ENCODE measurements around the gene MAPK1. TPM values are rescaled to one million over a fixed set of nuclear protein-coding genes. Genes with fewer than 3 reads are reported as not detected.
"Not testable (repeated sequence)": the region's sequence is repeated elsewhere in the genome, so short reads cannot be mapped to it uniquely, and the experiment has no call there.

The MAPK1 gene
- total RNA-seq, 6 donors from 2014 or later, result 50.2 to 180 (median 65.9) TPM

GRCh38 chr22:21800552-21801303 lies 66.7 kb downstream of the MAPK1 start:
- no peak for ATAC-seq (ENCODE audit: low FRiP score in 2 of 2)
- Histone ChIP-seq H3K4me3 (no peak overlapping the region), H3K4me1 (peaks cover 0 to 4% (median 0%) of the 10 kb centered on the region in 4 donors), H3K36me3 (peaks cover 16 to 90% (median 48%) of the 10 kb centered on the region in 4 donors), H3K9me3 (no peaks in the 10 kb centered on the region), H3K27me3 (no peaks in the 10 kb centered on the region), H3K27ac (no peak overlapping the region)
- WGBS, 2 donors, result 96% methylated on average over 9 of the region's 9 CpGs
- no peak for TF ChIP-seq CTCF (IDR thresholded peaks at IDR 0.05)
- TF ChIP-seq POLR2A (IDR thresholded peaks at IDR 0.05), result no peak
- TF ChIP-seq EP300 (IDR thresholded peaks at IDR 0.05), result no peak
- DNase-seq, result no peak

GRCh38 chr22:21797444-21798221 lies 69.8 kb downstream of the MAPK1 start:
- peak in 1 of 2 donors; percentile 26 for ATAC-seq (ENCODE audit: low FRiP score in 2 of 2)

GRCh38 chr22:21796863-21797262 lies 70.6 kb downstream of the MAPK1 start:
- Histone ChIP-seq H3K4me3 (no peak overlapping the region), H3K27ac (no peak overlapping the region), H3K4me1 (peaks cover 0 to 4% (median 0%) of the 10 kb centered on the region in 4 donors), H3K27me3 (no peaks in the 10 kb centered on the region), H3K36me3 (peaks cover 5 to 68% (median 30%) of the 10 kb centered on the region in 4 donors), H3K9me3 (no peaks in the 10 kb centered on the region)
- TF ChIP-seq POLR2A (IDR thresholded peaks at IDR 0.05) (no peak), EP300 (IDR thresholded peaks at IDR 0.05) (no peak), POLR2AphosphoS5 (IDR thresholded peaks at IDR 0.05) (no peak), CTCF (IDR thresholded peaks at IDR 0.05) (no peak)
- ATAC-seq (ENCODE audit: low FRiP score in 2 of 2) (no peak), DNase-seq (no peak)
- 72 to 91% methylated on average over 5 of the region's 5 CpGs for WGBS, 2 donors

More at GRCh38 chr22:21797444-21798221, 69.8 kb downstream of the MAPK1 start:
- Histone ChIP-seq H3K9me3 (no peaks in the 10 kb centered on the region), H3K36me3 (peaks cover 5 to 75% (median 35%) of the 10 kb centered on the region in 4 donors), H3K27me3 (no peaks in the 10 kb centered on the region), H3K4me3 (no peak overlapping the region), H3K27ac (no peak overlapping the region), H3K4me1 (peaks cover 0 to 4% (median 0%) of the 10 kb centered on the region in 4 donors)
- no peak for DNase-seq
- 71 to 73% methylated on average over 5 of the region's 5 CpGs for WGBS, 2 donors
- no peak for TF ChIP-seq EP300 (IDR thresholded peaks at IDR 0.05)
- no peak for TF ChIP-seq POLR2AphosphoS5 (IDR thresholded peaks at IDR 0.05)
- TF ChIP-seq POLR2A (IDR thresholded peaks at IDR 0.05), result no peak
- TF ChIP-seq CTCF (IDR thresholded peaks at IDR 0.05), result no peak

GRCh38 chr22:21796231-21796630 lies 71.2 kb downstream of the MAPK1 start:
- TF ChIP-seq CTCF (IDR thresholded peaks at IDR 0.05), result no peak
- TF ChIP-seq EP300 (IDR thresholded peaks at IDR 0.05), result no peak
- TF ChIP-seq POLR2A (IDR thresholded peaks at IDR 0.05), result no peak
- no peak for TF ChIP-seq POLR2AphosphoS5 (IDR thresholded peaks at IDR 0.05)
- no peak for ATAC-seq (ENCODE audit: low FRiP score in 2 of 2)
- no peaks in the 10 kb centered on the region for H3K9me3 ChIP-seq
- H3K4me1 ChIP-seq, result peaks cover 0 to 4% (median 0%) of the 10 kb centered on the region in 4 donors
- WGBS, 2 donors, result 87 to 93% methylated on average over 3 of the region's 3 CpGs
- no peak overlapping the region for H3K27ac ChIP-seq
- no peak overlapping the region for H3K4me3 ChIP-seq
- H3K27me3 ChIP-seq, result no peaks in the 10 kb centered on the region
- no peak for DNase-seq
- peaks cover 5 to 70% (median 30%) of the 10 kb centered on the region in 4 donors for H3K36me3 ChIP-seq

GRCh38 chr22:21793716-21794115 lies 73.7 kb downstream of the MAPK1 start:
- not testable (repeated sequence) for H3K4me3 ChIP-seq; H3K9me3 ChIP-seq; DNase-seq; H3K4me1 ChIP-seq; H3K27me3 ChIP-seq; ATAC-seq (ENCODE audit: low FRiP score in 2 of 2); H3K27ac ChIP-seq
- peaks cover 5 to 71% (median 28%) of the 10 kb centered on the region in 4 donors for H3K36me3 ChIP-seq
- WGBS, 2 donors, result 95 to 96% methylated on average over 10 of the region's 10 CpGs

All from upper lobe of left lung (tissue), 6 donors.